Parathyroid adenoma (tissue), 2 donors: ENCODE measurements around the gene MALT1.

Source experiments
- H2AFZ ChIP-seq: fragments of 300-600 bp; sonication (generic); one replicate; pipeline ENCODE4 v1.7.0; 2017; ENCODE audit warnings: antibody characterized with exemption, mild to moderate bottlenecking
- H3K27ac ChIP-seq: fragments of 300-600 bp; sonication (generic); one replicate; pipeline ENCODE4 v1.7.0; 2017
- H3K27me3 ChIP-seq: fragments of 300-600 bp; sonication (generic); one replicate; pipeline ENCODE4 v1.7.0; 2017; ENCODE audit warnings: low read length; ENCODE audit not compliant: control insufficient read depth, insufficient read depth
- H3K36me3 ChIP-seq: fragments of 300-600 bp; sonication (generic); one replicate; pipeline ENCODE4 v1.7.0; 2017; ENCODE audit warnings: low read length; ENCODE audit not compliant: control insufficient read depth, insufficient read depth
- H3K4me1 ChIP-seq: fragments of 300-600 bp; sonication (generic); one replicate; pipeline ENCODE4 v1.7.0; 2017; ENCODE audit warnings: control low read depth
- H3K4me2 ChIP-seq: fragments of 300-600 bp; sonication (generic); one replicate; pipeline ENCODE4 v1.7.0; 2017; ENCODE audit warnings: low read length
- H3K4me3 ChIP-seq: fragments of 300-600 bp; sonication (generic); one replicate; pipeline ENCODE4 v1.7.0; 2017; ENCODE audit warnings: low read depth, low read length
- H3K79me2 ChIP-seq: fragments of 300-600 bp; sonication (generic); one replicate; pipeline ENCODE4 v1.7.0; 2017; ENCODE audit warnings: control low read depth
- H3K9ac ChIP-seq: fragments of 300-600 bp; sonication (generic); one replicate; pipeline ENCODE4 v1.7.0; 2017; ENCODE audit warnings: mild to moderate bottlenecking
- H3K9me3 ChIP-seq: fragments of 300-600 bp; sonication (generic); one replicate; pipeline ENCODE4 v1.7.0; 2017; ENCODE audit warnings: low read length; ENCODE audit not compliant: control insufficient read depth
- CTCF ChIP-seq: fragments of 300-600 bp; sonication (generic); IDR thresholded peaks from one replicate; pipeline ENCODE4 v1.7.0; 2017; ENCODE audit warnings: antibody characterized with exemption, mild to moderate bottlenecking
- donor health status: primary hyperparathyroidism.

MALT1 gene

GRCh38 chr18:58671111-58671631 lies at the start of gene MALT1:
MALT1 (plus strand) TSS chr18:58671465; CDS start chr18:58671644, 179 bp downstream.
- no peak for TF ChIP-seq CTCF
- Histone ChIP-seq H3K27ac (peak within 1 kb of the TSS; percentile 59), H3K27me3 (no peaks in the 10 kb centered on the region), H3K79me2 (peaks cover 12% of the 10 kb centered on the region), H2AFZ (peak within 1 kb of the TSS; percentile 85), H3K4me1 (no peaks in the 10 kb centered on the region), H3K36me3 (no peaks in the 10 kb centered on the region), H3K4me3 (peak within 1 kb of the TSS; percentile 71), H3K9ac (no peak within 1 kb of the TSS), H3K4me2 (peak within 1 kb of the TSS; percentile 98), H3K9me3 (no peaks in the 10 kb centered on the region)

- no peak overlapping the region for H2AFZ ChIP-seq
- H3K4me2 ChIP-seq = no peak overlapping the region
- no peak for TF ChIP-seq CTCF
- H3K4me3 ChIP-seq = no peak overlapping the region
- H3K27ac ChIP-seq = no peak overlapping the region
- H3K9ac ChIP-seq = no peak overlapping the region
- H3K4me1 ChIP-seq = no peaks in the 10 kb centered on the region
- no peaks in the 10 kb centered on the region for H3K36me3 ChIP-seq
- H3K27me3 ChIP-seq = no peaks in the 10 kb centered on the region
- no peaks in the 10 kb centered on the region for H3K79me2 ChIP-seq
- no peaks in the 10 kb centered on the region for H3K9me3 ChIP-seq
These were observed 47.3 kb upstream of the MALT1 start for GRCh38 chr18:58624011-58624410.

- TF ChIP-seq CTCF = no peak
- Histone ChIP-seq H3K27me3 (no peaks in the 10 kb centered on the region), H3K4me3 (no peak overlapping the region), H3K36me3 (no peaks in the 10 kb centered on the region), H3K27ac (no peak overlapping the region), H2AFZ (no peak overlapping the region), H3K9me3 (no peaks in the 10 kb centered on the region), H3K79me2 (no peaks in the 10 kb centered on the region), H3K4me1 (no peaks in the 10 kb centered on the region), H3K9ac (no peak overlapping the region), H3K4me2 (no peak overlapping the region)
These were observed 45.4 kb upstream of the MALT1 start for GRCh38 chr18:58625839-58626238.

- Histone ChIP-seq H3K4me2 (no peak overlapping the region), H3K79me2 (no peaks in the 10 kb centered on the region), H2AFZ (no peak overlapping the region), H3K27me3 (no peaks in the 10 kb centered on the region), H3K4me3 (no peak overlapping the region), H3K27ac (no peak overlapping the region), H3K4me1 (no peaks in the 10 kb centered on the region), H3K9me3 (no peaks in the 10 kb centered on the region), H3K36me3 (no peaks in the 10 kb centered on the region), H3K9ac (no peak overlapping the region)
- no peak for TF ChIP-seq CTCF
These were observed 41.2 kb upstream of the MALT1 start for GRCh38 chr18:58630071-58630470.

GRCh38 chr18:58631301-58631700 lies 40.0 kb upstream of the MALT1 start:
- no peak for TF ChIP-seq CTCF

More at GRCh38 chr18:58631301-58631700, 40.0 kb upstream of the MALT1 start:
- no peaks in the 10 kb centered on the region for H3K79me2 ChIP-seq
- no peak overlapping the region for H3K9ac ChIP-seq
- no peaks in the 10 kb centered on the region for H3K9me3 ChIP-seq
- no peak overlapping the region for H2AFZ ChIP-seq
- H3K27me3 ChIP-seq = no peaks in the 10 kb centered on the region
- no peak overlapping the region for H3K4me2 ChIP-seq
- H3K4me3 ChIP-seq = no peak overlapping the region
- H3K27ac ChIP-seq = no peak overlapping the region
- no peaks in the 10 kb centered on the region for H3K4me1 ChIP-seq
- H3K36me3 ChIP-seq = no peaks in the 10 kb centered on the region
